Measurements from ENCODE around the gene EBF4. TPM values are rescaled to one million over a fixed set of nuclear protein-coding genes. Genes with fewer than 3 reads are reported as not detected.
A peak's percentile ranks its signal among the peaks of the same experiment; 100 is the strongest.

EBF4 gene
- total and polyA plus RNA-seq, 2 of the 8 experiments (the other 6 are each of a cell fraction or from before 2014, with no cell fraction given), result 1.2 to 2.9 TPM

GRCh38 chr20:2748551-2749342 is 56.2 kb downstream of the EBF4 start (continued):
- no peak for TF ChIP-seq FOSL1 (IDR thresholded peaks at IDR 0.05; ENCODE audit: insufficient read depth, low read depth, low read length)
- no peak for TF ChIP-seq BRCA1 (IDR thresholded peaks at IDR 0.05; ENCODE audit: low read depth, low read length)
- no peak for TF ChIP-seq SRF (IDR thresholded peaks at IDR 0.05; ENCODE audit: low read depth, low read length)
- peak; percentile 19 for TF ChIP-seq ASH2L (IDR thresholded peaks at IDR 0.05; ENCODE audit: low read length)
- TF ChIP-seq RBBP5 (IDR thresholded peaks at IDR 0.05; ENCODE audit: borderline replicate concordance, low read depth, low read length), result 0 out of 2 replicates have a peak, but pooled peaks have one; percentile 41
- TF ChIP-seq CREB1 (IDR thresholded peaks at IDR 0.05), result no peak
- no peak for TF ChIP-seq JUND (IDR thresholded peaks at IDR 0.05; ENCODE audit: low read length)
- no peak for TF ChIP-seq GABPA (IDR thresholded peaks at IDR 0.05; ENCODE audit: borderline replicate concordance, insufficient read depth, low read length)
- 0 out of 2 replicates have a peak, but pooled peaks have one; percentile 8 for TF ChIP-seq POLR2AphosphoS5 (IDR thresholded peaks at IDR 0.05; ENCODE audit: low read depth, low read length)
- TF ChIP-seq YY1 (IDR thresholded peaks at IDR 0.05; ENCODE audit: low read depth, low read length), result no peak
- no peak for TF ChIP-seq KDM1A (IDR thresholded peaks at IDR 0.05; ENCODE audit: borderline replicate concordance, low read length)
- TF ChIP-seq BACH1 (IDR thresholded peaks at IDR 0.05; ENCODE audit: low read length), result no peak
- TF ChIP-seq SIN3A (conservative IDR thresholded peaks at IDR 0.05 in 1 of 2, IDR thresholded peaks at IDR 0.05 in 1 of 2; ENCODE audit: low read depth in 1 of 2, low read length in 2 of 2), result no peak
- no peak for TF ChIP-seq ATF2 (IDR thresholded peaks at IDR 0.05; ENCODE audit: low read length)
- no peak for TF ChIP-seq NRF1 (IDR thresholded peaks at IDR 0.05; ENCODE audit: low read depth, low read length)
- no peak for TF ChIP-seq KDM5A (IDR thresholded peaks at IDR 0.05; ENCODE audit: low read length)
- TF ChIP-seq MAX (IDR thresholded peaks at IDR 0.05), result no peak; the same call in 1 of the 2 replicates
- TF ChIP-seq SIX5 (IDR thresholded peaks at IDR 0.05; ENCODE audit: low read depth, low read length), result no peak
- no peak for TF ChIP-seq CTCF (IDR thresholded peaks at IDR 0.05; ENCODE audit: control extremely low read depth in 1 of 3, insufficient read depth in 1 of 3, low read depth in 1 of 3, low read length in 3 of 3)
- TF ChIP-seq RFX5 (IDR thresholded peaks at IDR 0.05; ENCODE audit: borderline replicate concordance, low read depth, low read length), result no peak

Data from H1 (cell line).